Endodermal cell (in vitro differentiated cells): ENCODE data around the gene UBE2QL1. TPM values are rescaled to one million over a fixed set of nuclear protein-coding genes. Genes with fewer than 3 reads are reported as not detected.

Experiments used
- DNase-seq: peaks from one replicate; pipeline ENCODE4 v3.0.0-alpha.2; 2017
- H3K27ac ChIP-seq: 2 replicates; pipeline ENCODE4 v1.5.1; 2013; ENCODE audit warnings: mild to moderate bottlenecking, low read depth, low read length, moderate library complexity
- H3K27me3 ChIP-seq: 2 replicates; pipeline ENCODE4 v1.6.1; 2013; ENCODE audit warnings: mild to moderate bottlenecking, low read length, moderate library complexity; ENCODE audit not compliant: insufficient read depth, control insufficient read depth, poor library complexity, severe bottlenecking
- H3K36me3 ChIP-seq: 2 replicates; pipeline ENCODE4 v1.7.0; 2013; ENCODE audit warnings: mild to moderate bottlenecking, low read length, moderate library complexity; ENCODE audit not compliant: control insufficient read depth, insufficient read depth
- H3K4me1 ChIP-seq: one replicate; pipeline ENCODE4 v1.7.0; 2013; ENCODE audit warnings: low read length; ENCODE audit not compliant: control insufficient read depth, insufficient read depth
- H3K4me3 ChIP-seq: 2 replicates; pipeline ENCODE4 v1.5.1; 2013; ENCODE audit warnings: mild to moderate bottlenecking, low read length, moderate library complexity
- H3K9ac ChIP-seq: 2 replicates; pipeline ENCODE4 v1.6.1; 2013; ENCODE audit warnings: mild to moderate bottlenecking, low read length, moderate library complexity; ENCODE audit not compliant: poor library complexity, severe bottlenecking; ENCODE audit errors: extremely low read depth
- H3K9me3 ChIP-seq: 2 replicates; pipeline ENCODE4 v1.6.1; 2013; ENCODE audit warnings: mild to moderate bottlenecking, low read length, moderate library complexity; ENCODE audit not compliant: control insufficient read depth
- H3K27ac Mint-ChIP-seq: 2 replicates; pipeline ENCODE4 v1.8.0; 2020; ENCODE audit warnings: mixed read lengths
- H3K27me3 Mint-ChIP-seq: 2 replicates; pipeline ENCODE4 v1.8.0; 2021; ENCODE audit warnings: mild to moderate bottlenecking, mixed read lengths; ENCODE audit not compliant: insufficient read depth
- H3K36me3 Mint-ChIP-seq: 2 replicates; pipeline ENCODE4 v1.8.0; 2020; ENCODE audit warnings: low read depth, mixed read lengths
- H3K4me1 Mint-ChIP-seq: 2 replicates; pipeline ENCODE4 v1.8.0; 2020; ENCODE audit warnings: mixed read lengths
- H3K4me3 Mint-ChIP-seq: 2 replicates; pipeline ENCODE4 v1.8.0; 2020; ENCODE audit warnings: mild to moderate bottlenecking, moderate library complexity, mixed read lengths
- H3K9me3 Mint-ChIP-seq: 2 replicates; pipeline ENCODE4 v1.8.0; 2020; ENCODE audit warnings: mild to moderate bottlenecking, mixed read lengths
- CTCF ChIP-seq: fragments of 200-600 bp; sonication (generic); conservative IDR thresholded peaks from 2 replicates; pipeline ENCODE4 v1.5.0; 2021; ENCODE audit warnings: antibody characterized with exemption, mild to moderate bottlenecking
- WGBS, 2 experiments: methylation state at CpG; one replicate each; pipeline versions ENCODE4 v1.1.5 to v1.1.7; 2013; ENCODE audit warnings: missing lambda C conversion rate in 2 of 2, mixed read lengths in 1 of 2; ENCODE audit not compliant: insufficient coverage in 1 of 2, insufficient read length in 1 of 2; 5-methylcytosine and 5-hydroxymethylcytosine counted together
- total RNA-seq, 2 donors: library from RNA; stranded (reverse); fragmentation: NEBNext Ultra II Directional in 1 of 2; extraction: Animal tissue kit (Norgen Biotek cat#: 25700) in 1 of 2; gene quantifications; 2 replicates in 1 of 2; 3 replicates in 1 of 2; pipeline ENCODE4 v1.2.1, GENCODE V29; 2021

Gene UBE2QL1
- total RNA-seq, 2 donors from 2014 or later: 0.11 TPM; not detected in 1

DNA sequence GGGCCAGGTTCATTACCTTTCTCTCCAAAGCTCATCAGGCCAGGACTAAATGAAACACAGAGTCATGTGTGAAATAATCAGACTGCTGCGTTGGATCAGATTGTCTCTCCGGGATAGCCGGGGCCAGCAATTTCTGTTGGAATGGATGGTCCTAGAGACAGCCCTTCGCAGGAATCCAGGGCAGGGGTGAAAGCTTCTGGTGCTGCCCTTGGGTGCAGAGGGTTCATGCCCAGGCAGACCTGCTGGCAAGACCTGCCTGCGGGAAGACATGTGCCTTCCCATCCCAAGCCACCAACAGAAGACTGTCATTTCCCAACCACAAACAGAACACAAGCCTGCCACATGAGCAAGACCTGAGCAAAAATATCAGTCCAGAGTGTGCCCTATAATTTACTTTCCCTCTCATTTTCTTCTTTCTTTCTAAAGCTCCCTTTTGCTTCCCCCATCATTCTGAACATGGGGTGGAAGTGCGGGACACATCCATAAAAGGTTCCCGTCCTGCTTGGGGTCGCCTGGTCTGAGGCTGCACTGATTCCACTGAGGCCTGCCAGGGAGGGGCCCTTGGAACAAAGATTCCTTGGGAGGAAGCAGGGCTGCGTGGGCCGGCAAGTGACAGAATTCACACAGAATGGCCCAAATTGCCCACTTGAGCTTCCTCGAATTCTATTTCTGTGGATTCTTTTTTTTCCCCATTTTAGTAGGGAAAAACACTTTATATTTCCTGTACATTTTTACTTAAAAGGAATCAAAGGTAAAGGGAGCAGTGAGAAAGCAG is 57.3 kb downstream of the UBE2QL1 start:
- no peak overlapping the region for H3K4me3 Mint-ChIP-seq

GRCh38 chr5:6506611-6507010 is 58.0 kb downstream of the UBE2QL1 start:
- no peak overlapping the region for H3K27ac Mint-ChIP-seq
- H3K4me1 ChIP-seq: no peaks in the 10 kb centered on the region
- H3K36me3 ChIP-seq: no peaks in the 10 kb centered on the region
- no peaks in the 10 kb centered on the region for H3K9me3 ChIP-seq
- H3K27me3 ChIP-seq: peaks cover 5% of the 10 kb centered on the region
- no peak for TF ChIP-seq CTCF
- H3K4me3 Mint-ChIP-seq: no peak overlapping the region
- DNase-seq: no peak
- WGBS, 2 experiments: 94 to 97% methylated on average over 11 to 16 of the region's 16 CpGs
- H3K27me3 Mint-ChIP-seq: peaks cover 7% of the 10 kb centered on the region
- H3K9ac ChIP-seq: no peak overlapping the region
- no peaks in the 10 kb centered on the region for H3K36me3 Mint-ChIP-seq
- H3K4me3 ChIP-seq: no peak overlapping the region
- no peak overlapping the region for H3K27ac ChIP-seq
- no peaks in the 10 kb centered on the region for H3K9me3 Mint-ChIP-seq
- H3K4me1 Mint-ChIP-seq: peaks cover 4% of the 10 kb centered on the region

More for the DNA sequence above, 57.3 kb downstream of the UBE2QL1 start:
- H3K4me3 ChIP-seq: no peak overlapping the region
- no peaks in the 10 kb centered on the region for H3K36me3 Mint-ChIP-seq
- DNase-seq: peak; percentile 13
- peaks cover 7% of the 10 kb centered on the region for H3K27me3 Mint-ChIP-seq
- no peak overlapping the region for H3K27ac Mint-ChIP-seq
- H3K9ac ChIP-seq: no peak overlapping the region
- H3K27me3 ChIP-seq: peaks cover 5% of the 10 kb centered on the region
- H3K27ac ChIP-seq: no peak overlapping the region
- no peaks in the 10 kb centered on the region for H3K9me3 Mint-ChIP-seq
- WGBS, 2 experiments: 88 to 96% methylated on average over 4 to 11 of the region's 11 CpGs
- H3K9me3 ChIP-seq: no peaks in the 10 kb centered on the region
- no peak for TF ChIP-seq CTCF
- peaks cover 4% of the 10 kb centered on the region for H3K4me1 Mint-ChIP-seq
- H3K4me1 ChIP-seq: no peaks in the 10 kb centered on the region
- H3K36me3 ChIP-seq: no peaks in the 10 kb centered on the region

- no peaks in the 10 kb centered on the region for H3K4me1 ChIP-seq
- WGBS, 2 experiments: 92 to 100% methylated on average over 3 to 11 of the region's 11 CpGs
- no peak for DNase-seq
- H3K27ac ChIP-seq: no peak overlapping the region
- TF ChIP-seq CTCF: no peak
- no peak overlapping the region for H3K4me3 ChIP-seq
- no peaks in the 10 kb centered on the region for H3K36me3 Mint-ChIP-seq
- peaks cover 4% of the 10 kb centered on the region for H3K4me1 Mint-ChIP-seq
- H3K9me3 Mint-ChIP-seq: no peaks in the 10 kb centered on the region
- no peak overlapping the region for H3K9ac ChIP-seq
- H3K9me3 ChIP-seq: no peaks in the 10 kb centered on the region
- no peak overlapping the region for H3K4me3 Mint-ChIP-seq
- H3K27ac Mint-ChIP-seq: no peak overlapping the region
- H3K36me3 ChIP-seq: no peaks in the 10 kb centered on the region
- H3K27me3 ChIP-seq: no peaks in the 10 kb centered on the region
- peaks cover 2% of the 10 kb centered on the region for H3K27me3 Mint-ChIP-seq
Measured at GRCh38 chr5:6508931-6509330, 60.3 kb downstream of the UBE2QL1 start.
